PC-3 (cell line): Measurements from ENCODE around the gene PEPD.

ENCODE experiments used
- CTCF ChIP-seq: fragments of 300-600 bp; sonication (generic); conservative IDR thresholded peaks from 2 replicates; pipeline ENCODE4 v1.5.1; 2017; ENCODE audit warnings: antibody characterized with exemption, low read depth, mild to moderate bottlenecking, low read length
- EZH2 ChIP-seq: fragments of 300-600 bp; sonication (generic); IDR thresholded peaks from one replicate; pipeline ENCODE4 v1.6.1; 2017; ENCODE audit warnings: antibody characterized with exemption, mild to moderate bottlenecking, low read length; ENCODE audit not compliant: unreplicated experiment

- TF ChIP-seq CTCF (no peak), EZH2 (no peak)
Observed at GRCh38 chr19:33392341-33393285, 129.0 kb downstream of the PEPD start.
